ENCODE measurements around the gene CNBD2.
A peak's percentile ranks its signal among the peaks of the same experiment; 100 is the strongest.
"Not testable (repeated sequence)": the region's sequence is repeated elsewhere in the genome, so short reads cannot be mapped to it uniquely, and the experiment has no call there.

CNBD2 gene

DNA sequence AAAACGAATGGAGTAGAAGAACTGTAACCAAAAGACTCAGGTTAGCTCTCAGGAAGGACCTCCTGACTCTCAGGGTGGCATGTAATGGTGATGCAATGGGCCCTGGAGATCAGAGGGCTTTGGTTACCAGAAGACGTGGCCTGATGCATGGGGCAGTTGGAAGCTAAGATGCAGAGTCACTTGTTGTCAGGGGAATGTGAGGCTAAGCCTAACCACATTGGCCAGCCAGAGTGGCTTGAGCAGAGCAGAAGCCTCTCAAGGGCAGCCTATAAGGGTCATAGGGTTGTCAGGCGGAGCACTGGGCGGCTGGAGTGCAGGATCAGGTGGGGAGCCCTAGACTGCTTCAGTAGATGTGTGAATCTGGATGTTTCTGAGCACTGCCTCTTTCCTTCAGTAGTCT, 5.9 kb downstream of the CNBD2 start:
- no peak for DNase-seq (ENCODE audit: low read depth, low spot score)

DNA sequence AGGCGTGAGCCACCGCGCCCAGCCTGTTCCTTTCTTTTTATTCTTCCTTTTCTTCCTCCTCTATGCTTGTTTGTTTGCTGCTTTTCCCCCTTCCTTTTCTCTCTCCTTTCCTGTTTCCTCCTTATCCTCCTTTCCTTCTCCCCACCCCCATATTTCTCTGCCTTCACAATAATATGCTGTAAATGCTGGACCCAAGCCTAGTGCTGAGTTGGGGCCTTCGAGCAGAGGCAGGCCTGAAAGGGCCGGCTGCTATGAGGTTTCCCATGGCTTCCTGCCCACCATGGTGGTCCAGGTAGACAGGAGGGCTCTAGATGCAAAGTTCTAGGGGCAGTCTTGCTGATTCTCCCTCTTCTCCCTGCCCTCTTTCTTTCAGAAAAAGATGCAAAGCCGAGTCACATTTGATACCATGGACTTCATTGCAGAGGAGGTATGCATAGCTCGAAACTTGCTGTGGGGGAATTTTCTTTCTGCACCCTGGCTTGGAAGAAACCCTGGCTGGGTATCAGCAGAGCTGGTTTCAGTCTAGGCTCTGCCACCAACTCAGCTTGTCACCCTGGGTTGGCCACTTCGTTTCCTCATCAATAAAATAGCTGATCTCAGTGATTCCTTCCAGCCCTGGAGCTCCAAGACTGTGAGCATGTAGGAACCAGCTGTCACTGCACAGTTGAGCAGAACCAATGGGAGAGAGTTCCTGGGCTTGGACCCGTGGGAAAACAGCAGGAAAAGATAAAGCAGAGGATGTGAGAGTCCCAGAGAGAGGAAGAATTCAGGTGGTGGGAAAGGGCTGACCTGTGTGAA, 7.4 kb downstream of the CNBD2 start:
- no peak for DNase-seq (ENCODE audit: low read depth, low spot score)

DNA sequence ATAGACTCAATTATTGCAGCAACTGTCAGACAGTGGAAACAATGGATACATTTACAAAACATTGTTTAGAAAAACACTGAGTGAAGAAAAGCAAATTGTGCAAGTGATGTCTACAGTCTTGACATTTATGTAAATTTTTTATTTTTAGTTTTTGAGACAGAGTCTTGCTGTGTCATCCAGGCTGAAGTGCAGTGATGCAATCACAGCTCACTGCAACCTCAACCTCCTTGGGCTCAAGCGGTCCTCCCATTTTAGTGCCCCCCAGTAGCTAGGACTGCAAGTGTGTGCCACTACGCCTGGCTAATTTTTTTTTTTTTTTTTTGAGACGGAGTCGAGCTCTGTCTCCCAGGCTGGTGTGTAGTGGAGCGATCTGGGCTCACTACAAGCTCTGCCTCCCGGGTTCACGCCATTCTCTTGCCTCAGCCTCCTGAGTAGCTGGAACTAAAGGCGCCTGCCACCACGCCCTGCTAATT, 9.7 kb downstream of the CNBD2 start:
- no peak for DNase-seq (ENCODE audit: low read depth, low spot score)

DNA sequence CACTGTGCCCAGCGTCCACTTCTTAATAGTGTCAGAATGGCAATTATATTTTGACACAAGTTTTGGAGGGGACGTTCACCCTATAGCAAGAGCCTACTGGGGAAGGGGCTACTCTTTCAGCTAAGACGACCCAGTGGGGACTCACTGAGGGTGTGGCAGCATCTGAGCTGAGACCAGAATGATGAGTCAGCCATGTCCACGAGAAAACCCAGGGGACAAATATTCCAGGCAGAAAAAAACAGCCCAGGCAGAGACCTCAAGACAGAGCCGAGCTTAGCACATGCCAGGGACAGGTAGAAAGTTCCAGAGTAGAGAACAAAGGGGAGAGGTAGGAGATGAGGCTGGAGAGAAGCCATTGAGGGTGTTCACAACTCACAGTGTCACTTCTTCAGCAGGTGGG, 11.2 kb downstream of the CNBD2 start:
- DNase-seq (ENCODE audit: low read depth, low spot score): no peak

DNA sequence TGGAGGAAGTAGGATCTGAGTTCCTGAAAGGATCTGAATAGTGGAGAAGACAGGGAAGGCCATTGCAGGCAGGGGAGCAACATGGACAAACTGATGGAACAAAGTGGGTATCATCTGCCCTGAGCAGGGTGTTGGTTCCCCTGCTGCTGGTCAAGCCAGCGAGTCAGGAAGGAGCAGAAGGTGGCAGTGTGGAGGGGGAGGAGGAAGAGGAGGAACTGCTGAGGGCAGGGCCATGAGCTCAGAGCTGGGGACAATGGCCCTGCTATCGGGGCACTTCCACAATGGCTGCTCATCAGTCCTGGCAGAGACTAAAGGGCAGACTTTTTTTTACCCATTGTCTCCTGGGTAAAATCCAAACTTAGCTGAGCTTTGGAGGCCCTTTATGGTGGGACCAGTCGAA, 13.6 kb downstream of the CNBD2 start:
- no peak for DNase-seq (ENCODE audit: low read depth, low spot score)

DNA sequence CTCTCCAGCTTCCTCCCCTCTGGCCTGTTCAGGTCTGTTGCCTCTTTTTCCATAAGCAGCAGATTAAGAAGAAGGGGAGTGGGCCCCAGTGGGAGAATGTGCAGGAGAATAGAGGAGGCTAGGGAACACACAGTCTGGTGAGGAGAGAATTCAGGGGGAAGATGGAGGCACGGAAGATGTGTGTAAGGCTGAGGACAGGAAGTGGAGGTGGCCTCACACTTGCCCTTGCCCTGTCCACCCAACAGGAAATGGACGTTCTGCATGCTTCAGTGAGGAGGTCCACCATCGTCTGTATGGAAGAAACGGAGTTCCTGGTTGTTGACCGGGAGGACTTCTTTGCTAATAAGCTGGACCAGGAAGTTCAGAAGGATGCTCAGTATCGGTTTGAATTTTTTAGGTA, 16.0 kb downstream of the CNBD2 start:
- no peak for DNase-seq (ENCODE audit: low read depth, low spot score)

DNA sequence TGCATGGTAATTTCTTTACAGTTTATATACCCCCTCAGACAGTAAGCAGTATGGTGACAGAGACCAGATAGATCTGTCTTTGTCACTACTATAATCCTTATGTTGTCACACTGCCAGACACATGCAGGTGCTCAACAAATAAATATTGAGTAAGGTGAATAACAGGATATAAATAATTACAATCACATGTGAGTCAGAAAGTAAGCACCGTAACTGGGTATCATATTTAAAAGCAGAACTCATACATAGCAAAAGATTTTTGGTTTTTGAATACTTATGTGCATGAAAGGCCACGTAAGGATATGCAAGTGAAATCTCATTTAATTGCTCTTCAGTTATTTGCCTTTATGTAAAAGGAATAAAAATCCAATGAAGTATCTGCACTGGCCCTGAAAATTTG, 17.4 kb downstream of the CNBD2 start:
- DNase-seq (ENCODE audit: low read depth, low spot score): no peak

DNA sequence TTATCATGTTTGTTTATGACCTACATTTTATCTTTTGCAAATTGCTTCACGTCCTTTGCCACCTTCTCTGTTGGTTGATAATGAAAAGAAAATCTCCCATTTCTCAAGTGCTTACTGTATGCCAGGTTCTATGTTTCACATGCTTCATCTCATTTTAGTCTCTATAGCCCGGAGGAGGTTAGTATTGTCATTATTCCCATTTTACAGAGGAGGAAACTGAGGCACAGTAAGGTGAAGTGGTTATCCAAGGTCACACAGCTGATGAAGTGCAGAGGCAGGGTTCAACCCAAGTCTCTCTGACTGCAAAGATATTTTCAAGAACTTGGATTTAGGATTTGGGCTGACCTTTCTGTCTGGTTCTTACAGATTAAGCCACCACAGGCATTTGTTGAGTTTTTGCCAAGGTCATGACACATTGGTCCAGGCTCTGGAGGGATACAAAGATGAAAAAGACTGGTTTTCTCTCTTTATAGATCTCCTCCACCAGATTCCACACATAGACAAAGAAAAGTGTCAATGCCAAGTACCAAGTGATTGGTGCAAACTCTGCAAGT, 20.6 kb downstream of the CNBD2 start:
- peak; percentile 18 for DNase-seq (ENCODE audit: low read depth, low spot score)

DNA sequence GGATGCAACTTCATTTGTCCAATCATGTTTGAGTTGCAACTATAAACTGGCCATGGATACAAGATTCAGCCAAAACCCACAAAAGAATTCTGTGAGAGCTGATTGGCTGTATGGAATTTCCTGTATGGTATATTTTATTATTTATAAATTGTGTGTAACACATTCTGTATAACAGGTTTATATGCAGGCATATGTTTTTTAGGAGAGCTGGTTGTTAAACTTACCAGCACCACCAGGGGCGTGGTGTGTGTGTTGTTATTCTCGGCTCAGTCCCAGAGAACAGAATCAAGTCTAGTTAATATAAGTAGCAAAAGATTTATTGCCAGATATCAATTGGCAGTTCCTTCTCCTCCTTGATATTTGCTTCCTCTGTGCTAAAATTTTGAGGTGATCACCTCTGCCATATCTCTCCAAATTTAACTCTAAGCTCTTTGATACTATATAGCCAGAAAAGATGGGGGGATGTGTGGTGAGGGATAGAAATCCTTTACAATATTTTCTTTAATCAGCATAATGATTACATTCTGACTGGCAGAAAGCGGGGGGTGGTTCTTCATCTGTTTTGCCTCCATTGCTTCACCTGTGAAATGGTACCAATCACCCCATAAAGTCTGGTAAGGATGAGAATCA, 22.9 kb downstream of the CNBD2 start:
- peak; percentile 45 for DNase-seq (ENCODE audit: low read depth, low spot score)

DNA sequence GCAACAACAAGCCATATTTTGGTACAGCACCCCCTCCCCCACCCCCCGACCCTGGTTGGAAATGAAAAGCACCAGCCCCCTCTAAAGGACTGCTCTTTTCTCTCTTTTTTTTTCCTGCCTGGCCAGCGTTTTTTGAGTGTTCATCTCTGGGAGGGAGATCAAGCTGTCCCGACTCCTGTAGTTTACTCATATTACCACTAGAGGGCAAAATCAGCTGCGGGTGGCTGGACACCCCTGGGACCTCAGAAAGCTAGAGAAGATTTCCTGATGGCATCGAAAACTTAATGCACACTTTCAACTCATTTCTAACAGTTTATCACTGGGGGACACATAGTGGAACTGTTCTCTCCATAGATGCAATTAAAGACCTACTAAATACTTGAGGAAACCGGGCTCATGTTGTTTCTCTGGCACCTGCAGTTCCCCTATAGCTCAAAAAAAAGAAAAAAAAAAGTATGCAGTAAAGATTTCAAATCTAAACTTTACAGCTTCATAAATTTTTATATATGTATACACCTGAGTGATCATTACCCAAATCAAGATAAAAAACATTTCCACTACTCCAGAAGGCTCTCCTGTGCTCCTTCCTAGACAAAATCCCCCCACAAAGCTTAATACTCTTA, 24.4 kb downstream of the CNBD2 start:
- DNase-seq (ENCODE audit: low read depth, low spot score): peak; percentile 81

DNA sequence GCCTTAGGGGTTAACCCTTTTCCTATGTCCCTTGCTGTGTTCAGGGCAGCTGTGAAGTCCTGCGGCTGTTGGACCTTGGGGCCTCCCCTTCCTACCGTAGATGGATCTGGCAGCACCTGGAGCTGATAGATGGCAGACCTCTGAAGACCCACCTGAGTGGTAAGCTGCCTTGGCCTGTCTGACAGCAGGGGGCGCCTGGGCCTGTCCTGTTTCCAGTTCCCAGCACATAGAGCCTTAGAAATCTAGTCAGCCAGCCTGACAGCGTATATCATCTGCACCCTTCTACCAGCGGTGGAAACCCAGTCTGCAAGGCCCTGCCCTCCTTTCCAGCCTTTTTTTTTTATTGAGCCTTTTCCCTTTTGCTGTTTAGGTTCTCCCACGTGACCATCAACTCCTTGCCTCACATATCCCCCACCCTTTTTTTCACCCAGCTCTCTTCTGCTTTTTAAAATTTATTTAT, 26.6 kb downstream of the CNBD2 start:
- DNase-seq (ENCODE audit: low read depth, low spot score): peak; percentile 88

DNA sequence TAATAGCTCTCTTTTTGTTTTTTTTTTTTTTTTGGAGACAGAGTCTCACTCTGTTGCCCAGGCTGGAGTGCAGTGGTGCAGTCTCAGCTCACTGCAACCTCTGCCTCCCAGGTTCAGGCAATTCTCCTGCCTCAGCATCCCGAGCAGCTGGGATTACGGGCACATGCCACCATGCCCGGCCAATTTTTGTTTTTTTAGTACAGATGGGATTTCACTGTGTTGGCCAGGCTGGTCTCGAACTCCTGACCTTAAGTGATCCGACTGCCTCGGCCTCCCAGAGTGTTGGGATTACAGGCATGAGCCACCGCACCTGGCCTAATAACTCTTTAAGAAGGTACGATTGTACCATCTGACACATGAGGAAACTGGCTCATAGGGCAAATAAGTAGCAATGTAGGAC, 28.1 kb downstream of the CNBD2 start:
- not testable (repeated sequence) for DNase-seq (ENCODE audit: low read depth, low spot score)

DNA sequence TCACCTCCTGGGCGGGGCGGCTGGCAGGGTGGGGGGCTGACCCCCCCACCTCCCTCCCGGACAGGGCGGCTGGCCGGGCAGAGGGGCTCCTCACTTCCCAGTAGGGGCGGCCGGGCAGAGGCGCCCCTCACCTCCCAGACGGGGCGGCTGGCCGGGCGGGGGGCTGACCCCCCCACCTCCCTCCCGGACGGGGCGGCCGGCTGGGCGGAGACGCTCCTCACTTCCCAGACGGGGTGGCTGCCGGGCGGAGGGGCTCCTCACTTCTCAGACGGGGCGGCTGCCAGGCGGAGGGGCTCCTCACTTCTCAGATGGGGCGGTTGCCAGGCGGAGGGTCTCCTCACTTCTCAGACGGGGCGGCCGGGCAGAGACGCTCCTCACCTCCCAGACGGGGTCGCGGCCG, 32.9 kb downstream of the CNBD2 start:
- not testable (repeated sequence) for DNase-seq (ENCODE audit: low read depth, low spot score)

DNA sequence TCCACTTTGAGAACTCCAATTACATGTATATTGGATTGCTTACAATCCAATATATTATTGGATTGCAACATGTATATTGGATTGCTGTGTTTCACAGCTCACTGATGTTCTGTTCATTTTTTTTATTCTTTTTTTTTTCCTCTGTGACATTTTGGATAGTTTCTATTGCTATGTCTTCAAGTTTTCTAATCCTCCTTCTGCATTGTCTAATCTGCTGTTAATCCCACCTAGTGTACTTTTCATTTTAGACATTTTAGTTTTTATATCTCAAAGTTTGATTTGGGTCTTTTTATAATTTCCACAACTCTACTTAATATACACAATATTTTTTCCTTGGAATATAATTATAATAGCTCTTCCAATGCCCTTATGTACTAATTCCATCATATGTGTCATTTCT, 34.5 kb downstream of the CNBD2 start:
- no peak for DNase-seq (ENCODE audit: low read depth, low spot score)

DNA sequence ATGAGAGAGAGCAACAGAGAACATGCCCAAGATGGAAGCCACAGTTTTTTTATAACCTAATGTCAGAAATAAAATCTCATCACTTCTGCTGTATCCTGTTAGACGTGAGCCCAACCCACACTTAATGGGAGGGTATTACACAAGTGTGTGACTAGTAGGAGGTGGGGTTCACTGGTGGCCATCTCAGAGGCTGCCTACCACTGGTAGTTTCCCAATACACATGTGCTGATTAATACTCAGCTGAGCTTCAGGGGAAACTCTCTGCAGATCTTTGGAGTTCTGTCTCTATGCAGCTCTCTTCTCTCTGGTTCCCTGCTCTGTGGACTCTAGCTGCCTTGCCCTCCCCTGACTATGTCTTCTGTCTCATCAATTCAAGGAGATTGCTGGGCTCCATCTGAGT, 35.7 kb downstream of the CNBD2 start:
- DNase-seq (ENCODE audit: low read depth, low spot score): no peak

DNA sequence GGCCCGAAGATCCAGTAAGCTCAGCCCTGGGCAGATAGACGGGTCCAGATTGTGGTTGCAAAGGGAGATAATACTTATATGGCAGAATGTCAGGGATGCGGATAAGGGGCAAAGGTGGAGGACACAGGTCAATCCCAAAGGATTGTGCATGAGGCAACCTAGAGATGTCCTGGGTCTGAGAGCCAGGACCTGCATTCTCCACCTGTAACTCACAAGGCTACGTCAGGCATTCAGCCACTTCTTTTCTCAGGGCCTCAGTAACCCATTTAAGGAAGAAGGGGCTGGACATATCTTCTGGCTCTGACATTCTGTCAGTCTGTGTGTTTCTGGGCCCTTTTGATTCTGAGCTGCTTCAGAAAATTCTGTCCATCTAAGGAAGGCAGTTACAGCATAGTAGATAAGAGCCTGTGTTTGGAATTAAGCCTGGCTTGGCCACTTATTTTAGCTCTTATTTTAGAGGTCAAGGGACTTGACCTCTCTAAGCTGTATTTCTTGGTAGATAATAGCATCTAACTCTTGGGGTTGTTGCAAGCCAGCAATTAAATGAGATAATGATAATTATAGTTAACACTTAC, 40.2 kb downstream of the CNBD2 start:
- DNase-seq (ENCODE audit: low read depth, low spot score): no peak

DNA sequence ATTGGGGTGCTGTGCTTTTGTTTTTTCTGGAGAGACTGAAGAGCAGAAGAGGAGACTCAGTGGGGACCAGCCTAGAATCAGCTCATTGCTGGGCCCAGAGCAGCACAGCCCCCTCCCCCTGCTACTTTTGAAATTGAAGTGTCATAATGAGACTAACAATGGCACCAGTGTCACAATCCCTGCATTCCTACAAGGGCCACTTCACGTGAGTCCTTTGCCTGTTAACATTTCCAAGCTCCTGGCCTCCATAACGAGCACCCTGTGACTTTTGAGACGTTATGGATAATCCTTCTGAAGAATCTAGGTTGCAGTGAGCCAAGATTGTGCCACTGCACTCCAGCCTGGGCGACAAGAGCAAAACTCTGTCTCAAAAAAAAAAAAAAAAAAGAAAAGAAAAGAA, 41.7 kb downstream of the CNBD2 start:
- no peak for DNase-seq (ENCODE audit: low read depth, low spot score)

DNA sequence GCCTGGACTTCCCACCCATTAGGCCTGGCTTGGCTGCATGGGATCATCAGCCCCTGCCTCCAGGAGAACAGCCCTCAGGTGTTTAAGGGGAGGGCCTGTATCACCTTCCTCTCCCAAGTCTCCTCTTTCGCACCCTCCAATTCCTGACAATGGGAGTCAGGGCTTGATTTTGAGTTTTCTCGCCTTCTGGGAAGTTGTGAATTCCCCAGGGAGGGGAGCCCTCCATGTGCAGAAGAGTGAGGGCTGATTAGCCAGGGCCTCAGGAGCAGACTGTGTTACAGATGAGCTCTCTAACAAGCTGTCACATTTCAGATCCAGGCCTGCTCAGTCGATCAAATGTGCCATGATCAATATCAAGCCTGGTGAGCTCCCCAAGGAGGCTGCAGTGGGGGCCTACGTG, 42.4 kb downstream of the CNBD2 start:
- DNase-seq (ENCODE audit: low read depth, low spot score): no peak

DNA sequence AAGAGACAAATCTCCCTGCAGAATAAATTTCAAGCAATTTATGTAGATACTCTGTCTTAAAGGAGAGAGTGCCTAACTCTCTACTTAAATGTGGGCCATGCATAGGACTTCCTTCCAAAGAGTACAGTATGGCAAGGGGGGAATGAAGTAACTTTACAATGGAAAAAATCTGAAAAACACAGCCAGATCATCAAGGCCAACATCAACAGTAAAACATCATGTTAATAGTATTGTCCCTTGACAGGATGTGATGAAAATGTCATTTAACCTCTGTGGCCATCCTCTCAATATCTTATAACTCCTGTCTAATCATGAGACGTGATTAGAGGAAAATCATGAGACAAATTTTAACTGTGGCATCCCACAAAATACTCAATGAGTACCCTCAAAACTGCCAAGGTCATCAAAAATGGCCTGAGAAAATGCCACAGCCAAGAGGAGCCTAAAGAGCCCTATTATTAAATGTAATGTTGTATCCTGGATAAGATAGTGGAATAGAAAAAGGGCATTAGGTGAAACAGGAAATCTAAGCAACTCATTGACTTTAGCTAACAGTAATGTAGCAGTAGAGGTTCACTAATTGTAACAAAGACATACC, 47.5 kb downstream of the CNBD2 start:
- DNase-seq (ENCODE audit: low read depth, low spot score): no peak

DNA sequence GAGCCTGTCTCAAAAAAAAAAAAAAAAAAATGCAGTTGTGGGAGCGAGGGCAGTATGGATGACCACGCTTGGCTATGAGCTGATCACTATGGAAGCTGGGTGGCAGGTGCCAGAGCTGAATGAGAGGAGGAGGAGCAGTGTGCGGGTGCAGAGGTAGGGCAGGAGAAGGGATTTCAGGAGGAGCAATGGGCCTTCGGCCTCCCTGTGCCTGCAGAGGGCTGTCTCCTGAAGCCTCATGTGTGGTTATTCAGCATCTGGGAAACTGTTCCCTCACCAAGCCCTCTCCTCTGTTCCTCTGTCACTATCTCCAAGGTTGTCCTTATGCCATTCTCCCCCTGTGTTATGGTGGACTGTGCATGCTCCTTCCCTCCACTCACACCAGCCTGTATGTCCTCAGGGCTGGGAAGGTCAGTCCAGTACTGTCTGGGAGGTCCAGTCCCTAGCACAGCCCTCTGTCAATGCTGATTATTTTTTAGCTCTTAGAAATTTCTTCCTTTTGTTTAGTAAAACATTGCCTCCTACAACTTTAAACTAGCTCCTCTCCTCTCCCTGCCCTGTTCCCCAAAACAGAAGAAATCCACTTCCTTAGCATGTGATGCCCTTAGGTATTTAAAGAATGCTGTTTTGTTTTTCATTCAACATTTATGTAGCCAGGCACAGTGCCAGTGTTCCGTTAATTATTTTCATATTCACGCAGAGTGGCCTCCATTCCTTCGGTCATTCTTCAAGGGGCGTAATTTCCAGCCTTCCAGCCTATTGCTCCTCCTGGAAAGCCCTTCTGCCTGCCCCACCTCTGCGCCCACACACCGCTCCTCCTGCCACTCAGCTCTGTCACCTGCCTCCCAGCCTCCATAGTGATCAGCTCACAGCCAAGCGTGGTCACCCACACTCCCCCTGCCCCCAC, 48.9 kb downstream of the CNBD2 start:
- DNase-seq (ENCODE audit: low read depth, low spot score): peak; percentile 76
